GM20431 (cell line): ENCODE data around the gene STK17B.

Source experiments
- in situ Hi-C: fragments of 300-500 bp; cut with MseI, MboI; formaldehyde crosslinking; loops from one replicate; pipeline ENCODE4 v1.15.0; 2020; ENCODE audit warnings: low sequenced_read_pairs; ENCODE audit not compliant: unreplicated experiment

STK17B gene

DNA sequence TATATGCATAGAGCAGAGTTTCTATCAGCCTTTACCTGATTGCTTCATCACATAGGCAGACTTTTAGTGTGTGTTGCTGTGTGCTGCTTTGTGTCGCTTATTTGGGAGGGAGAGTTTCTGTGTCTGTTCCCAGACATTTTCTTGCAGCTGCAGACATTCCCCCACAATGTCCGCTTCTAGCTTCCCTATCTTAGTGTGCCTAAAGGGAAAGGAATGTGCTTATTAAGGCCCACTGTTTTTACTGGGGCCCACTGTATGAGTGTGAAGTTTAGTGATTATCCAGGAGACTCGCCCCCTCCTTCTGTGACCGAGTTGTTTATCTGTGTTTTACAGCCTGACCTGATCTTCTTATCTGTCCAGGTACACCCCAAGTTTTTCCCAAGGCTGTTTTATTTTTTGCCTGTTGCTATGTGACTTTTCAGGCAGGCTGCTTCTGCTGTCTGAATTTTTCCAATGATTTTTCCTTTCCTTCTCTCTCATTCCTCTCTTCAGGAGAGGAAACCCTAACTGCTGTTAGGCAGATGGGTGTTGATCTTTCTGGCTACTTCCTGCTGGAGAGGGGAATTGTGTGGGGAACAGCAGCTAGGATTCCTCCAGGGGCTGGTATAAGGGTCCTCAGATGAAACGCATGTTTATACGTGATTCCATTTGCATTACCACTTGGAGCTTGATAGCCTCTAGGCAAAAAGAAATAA, 47.6 kb downstream of the STK17B start:
- in situ Hi-C loops, result no loop called here

GRCh38 chr2:196119926-196120325, 51.5 kb downstream of the STK17B start:
- in situ Hi-C loops, result no loop called here

- in situ Hi-C loops, result no loop called here
These were observed 54.1 kb downstream of the STK17B start for GRCh38 chr2:196117214-196117705.

DNA sequence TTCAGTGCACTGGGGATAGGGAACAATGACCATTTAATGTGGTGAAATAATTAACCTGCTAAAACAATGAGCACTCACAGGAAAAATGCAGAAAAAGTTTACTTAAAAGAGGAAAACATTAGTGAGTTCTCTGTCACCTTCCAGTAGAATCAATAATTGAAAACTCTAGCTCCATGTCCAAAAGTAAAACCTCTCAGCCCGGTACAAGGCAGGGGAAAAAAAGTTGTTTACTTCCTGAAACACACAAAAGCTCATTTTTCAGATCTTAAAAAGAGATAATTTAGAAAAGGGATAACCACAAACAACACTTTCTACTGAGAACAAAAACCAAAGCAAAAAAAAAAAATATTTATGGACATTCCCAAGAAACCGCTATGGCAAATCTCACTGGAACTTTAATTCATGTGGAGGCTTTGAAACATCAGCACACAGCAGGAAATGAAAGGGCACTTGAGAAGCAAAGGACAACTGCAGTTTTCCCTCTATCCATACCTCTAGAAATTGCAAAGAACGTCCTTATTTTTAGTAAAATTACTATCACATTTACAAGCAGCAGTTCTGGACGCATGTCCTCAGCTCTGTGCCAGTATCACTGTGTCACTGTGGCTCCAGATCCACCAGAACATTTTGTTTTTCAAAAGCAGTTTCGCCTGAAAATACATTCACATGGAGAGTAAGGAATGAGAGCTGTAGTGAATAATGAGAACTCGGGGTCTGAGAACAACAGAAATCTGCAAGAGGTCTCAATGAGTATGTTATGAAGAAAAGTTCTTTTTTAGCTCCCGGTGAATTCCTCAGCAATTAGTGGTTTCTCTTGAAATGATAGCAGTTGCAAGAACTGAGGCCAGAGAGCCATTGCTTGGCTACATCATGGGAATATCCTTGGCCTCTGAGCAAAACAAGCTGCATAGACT, 58.1 kb downstream of the STK17B start:
- in situ Hi-C loops, result no loop called here

- in situ Hi-C loops, result no loop called here
These were observed 58.9 kb downstream of the STK17B start for GRCh38 chr2:196112418-196113034.

GRCh38 chr2:196108604-196109003, 62.8 kb downstream of the STK17B start:
- in situ Hi-C loops, result no loop called here

- in situ Hi-C loops, result no loop called here
These were observed 65.4 kb downstream of the STK17B start for GRCh38 chr2:196105951-196106350.

DNA sequence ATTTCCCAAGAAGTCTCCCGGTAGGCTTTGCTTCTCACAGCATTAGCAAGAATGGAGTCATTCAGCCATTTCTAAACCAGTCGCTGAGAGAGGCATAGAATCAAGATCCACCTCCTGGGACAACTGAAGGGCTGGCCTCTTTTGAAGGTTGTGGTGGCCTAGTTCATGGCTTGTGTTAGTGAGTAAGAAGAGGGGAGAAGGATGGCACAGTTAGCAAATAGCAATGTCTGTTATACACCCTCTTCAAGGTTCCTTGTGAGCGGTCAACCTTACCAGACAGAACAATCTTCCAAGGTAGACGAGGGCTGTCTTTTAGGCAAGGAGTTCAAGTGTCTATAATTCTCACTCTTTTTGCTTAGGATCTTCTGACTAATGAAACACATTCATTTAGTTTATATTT, 67.3 kb downstream of the STK17B start:
- in situ Hi-C loops, result no loop called here

DNA sequence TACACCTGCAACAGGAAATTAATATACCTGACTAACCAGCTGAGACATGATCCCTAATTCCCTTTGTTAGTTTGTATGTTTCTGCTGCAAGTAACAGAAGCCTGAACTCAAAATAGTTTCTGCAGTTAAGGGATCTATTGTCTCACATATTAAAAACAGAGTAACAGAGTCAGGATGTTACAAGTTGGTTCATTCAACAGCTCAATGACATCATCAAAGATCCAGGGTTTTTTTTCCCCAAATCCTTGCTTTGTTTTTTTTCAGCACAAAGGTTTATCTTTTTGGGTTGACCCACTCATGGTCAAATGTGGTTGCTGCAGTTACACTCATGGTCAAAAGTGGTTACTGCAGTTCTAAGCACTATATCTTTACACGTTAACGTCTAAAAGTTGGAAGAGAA, 67.8 kb downstream of the STK17B start:
- in situ Hi-C loops, result no loop called here

DNA sequence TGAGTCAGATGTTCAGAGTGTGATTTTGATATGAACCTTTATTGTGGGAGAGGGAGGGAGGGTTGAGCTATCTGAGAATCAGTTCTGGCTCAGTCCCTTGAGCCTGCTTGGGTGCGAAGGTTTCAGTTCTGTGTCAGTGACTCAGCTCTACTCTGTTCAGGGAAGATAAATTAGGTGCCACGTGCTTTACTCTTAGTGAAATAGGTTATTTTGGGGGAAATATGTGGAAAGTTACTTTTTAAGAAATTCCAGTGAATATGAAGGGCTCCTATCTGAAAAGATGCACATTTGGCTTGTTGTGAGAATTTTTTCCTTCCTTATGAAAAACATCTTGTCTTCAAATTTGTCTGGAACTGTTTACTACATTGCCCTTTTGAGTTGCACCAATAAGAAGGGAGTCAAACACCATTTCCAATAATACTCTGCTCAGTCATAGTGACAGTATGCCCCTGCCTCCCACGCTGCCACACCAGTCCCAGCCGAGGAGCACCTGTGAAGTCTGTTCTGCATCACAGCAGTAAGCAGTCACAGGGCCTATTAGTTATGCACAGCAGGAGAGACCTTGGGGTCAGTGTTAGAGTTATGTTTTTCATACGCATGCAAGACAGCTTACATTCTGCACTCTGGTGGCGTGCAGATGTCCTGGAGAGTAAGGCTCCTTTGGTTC, 69.9 kb downstream of the STK17B start:
- in situ Hi-C loops, result no loop called here

DNA sequence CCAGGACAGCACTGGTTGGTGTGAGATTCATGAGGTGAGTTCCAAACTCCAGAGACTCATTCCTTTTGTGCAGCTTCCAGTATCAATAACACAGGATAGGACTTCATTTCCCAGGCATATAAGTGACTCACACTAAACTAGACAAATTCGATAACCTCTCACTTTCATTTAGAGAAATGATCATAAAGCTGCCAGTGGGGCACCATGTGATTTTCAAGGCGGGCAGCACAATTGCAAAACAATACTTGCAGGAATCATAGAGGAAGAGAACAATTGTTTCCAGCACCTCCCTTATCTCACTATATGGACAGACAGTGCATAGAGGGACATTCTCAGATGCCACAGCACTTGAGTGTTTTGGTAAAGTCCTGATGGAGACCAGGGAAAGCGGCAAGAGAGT, 71.5 kb downstream of the STK17B start:
- in situ Hi-C loops, result loop anchor here (25.0 kb wide), 1 partner anchor 362 kb away; no protein-coding TSS in a partner anchor

- in situ Hi-C loops, result loop anchor here (25.0 kb wide), 1 partner anchor 364 kb away; no protein-coding TSS in a partner anchor
These were observed 73.3 kb downstream of the STK17B start for GRCh38 chr2:196097864-196098660.

DNA sequence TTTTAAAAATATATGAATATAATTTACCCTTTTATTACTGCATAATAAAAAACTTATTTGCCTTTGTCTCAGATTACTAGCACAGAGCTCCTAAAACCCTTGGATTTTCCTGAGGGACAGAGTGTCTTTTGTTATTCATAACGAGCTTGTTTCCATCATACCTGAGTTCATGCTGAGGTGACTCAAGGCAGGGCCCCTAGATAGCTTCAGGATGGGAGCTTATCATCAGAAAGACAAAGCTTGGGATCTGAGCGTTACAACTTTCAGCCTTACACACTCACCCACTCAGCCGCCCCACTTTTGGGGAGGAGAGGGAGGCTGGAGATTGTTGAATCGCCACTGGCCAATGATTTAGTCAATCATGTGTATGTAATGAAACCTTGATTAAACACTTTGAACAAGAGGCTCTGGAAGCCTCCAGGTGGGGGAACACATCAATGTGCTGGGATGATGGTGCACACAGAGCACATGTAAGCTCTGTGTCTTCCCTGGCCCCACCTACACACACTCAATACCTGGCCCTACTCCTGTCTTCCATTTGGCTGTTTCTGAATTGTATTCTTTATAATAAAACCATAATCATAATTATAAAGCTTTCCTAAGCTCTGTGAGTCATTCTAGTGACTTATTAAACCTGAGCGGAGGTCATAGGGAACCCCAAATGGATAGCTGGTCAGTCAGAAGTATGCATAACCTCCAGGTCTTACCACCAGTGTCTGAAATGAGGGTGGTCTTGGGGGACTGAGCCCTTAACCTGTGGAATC, 74.2 kb downstream of the STK17B start:
- in situ Hi-C loops, result loop anchor here (25.0 kb wide), 1 partner anchor 365 kb away; no protein-coding TSS in a partner anchor

GRCh38 chr2:196096264-196096663, 75.1 kb downstream of the STK17B start:
- in situ Hi-C loops, result loop anchor here (25.0 kb wide), 1 partner anchor 366 kb away; no protein-coding TSS in a partner anchor

GRCh38 chr2:196089448-196089847, 81.9 kb downstream of the STK17B start:
- in situ Hi-C loops, result loop anchor here (25.0 kb wide), 1 partner anchor 373 kb away; no protein-coding TSS in a partner anchor

GRCh38 chr2:196088203-196088602, 83.2 kb downstream of the STK17B start:
- in situ Hi-C loops, result loop anchor here (25.0 kb wide), 1 partner anchor 374 kb away; no protein-coding TSS in a partner anchor

DNA sequence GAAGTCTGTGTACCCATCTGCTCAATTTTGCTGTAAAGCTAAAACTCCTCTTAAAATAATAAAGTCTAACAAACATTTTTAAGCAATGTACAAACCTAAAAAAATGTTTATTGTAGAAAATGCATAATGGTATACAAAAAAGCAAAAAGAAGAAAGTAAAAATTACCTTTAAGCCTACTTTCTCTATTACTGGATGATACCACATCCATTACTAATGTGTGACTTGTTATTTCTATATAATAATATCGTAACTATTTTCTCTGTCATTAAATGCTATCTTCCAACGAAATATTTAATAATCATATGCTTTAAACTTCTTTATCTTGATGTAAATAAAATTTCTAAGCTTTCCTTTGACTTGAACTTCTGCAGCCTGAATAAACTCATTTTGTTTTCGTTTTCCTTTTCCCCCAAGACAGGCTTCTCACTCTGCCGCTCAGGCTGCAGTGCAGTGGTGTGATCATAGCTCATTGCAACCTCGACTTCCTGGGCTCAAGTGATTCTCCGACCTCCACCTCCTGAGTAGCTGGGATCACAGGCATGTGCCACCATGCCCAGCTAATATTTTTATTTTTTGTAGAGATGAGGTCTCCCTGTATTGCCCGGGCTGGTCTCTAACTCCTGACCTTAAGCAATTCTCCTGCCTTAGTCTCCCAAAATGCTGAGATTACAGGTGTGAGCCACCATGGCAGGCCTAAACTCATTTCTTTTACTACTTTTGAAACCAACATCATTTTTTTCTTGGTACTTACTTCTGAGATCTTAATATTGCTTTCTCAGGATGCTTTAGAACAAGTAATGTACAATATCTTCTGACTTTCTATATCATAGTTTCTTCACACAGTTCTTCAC, 84.6 kb downstream of the STK17B start:
- in situ Hi-C loops, result loop anchor here (25.0 kb wide), 1 partner anchor 376 kb away; no protein-coding TSS in a partner anchor
